GM23338 (cell line): ENCODE measurements around the gene MPRIP. TPM values are rescaled to one million over a fixed set of nuclear protein-coding genes. Genes with fewer than 3 reads are reported as not detected.

ENCODE experiments used
- ATAC-seq: fragments of 200-7000 bp; cut with Tn5 transposase; 3 replicates; pipeline ENCODE4 v1.9.1; 2020
- DNase-seq: peaks from one replicate; pipeline ENCODE4 v3.0.0-alpha.2; 2015; ENCODE audit warnings: low spot score
- H2AFZ ChIP-seq: fragments of 200-600 bp; sonication (generic); 2 replicates; pipeline ENCODE4 v1.8.0; 2016; ENCODE audit warnings: antibody characterized with exemption, mild to moderate bottlenecking, moderate library complexity
- H3F3A ChIP-seq: fragments of 200-600 bp; sonication (generic); replicated peaks from 2 replicates; pipeline ENCODE4 v1.8.0; 2017; ENCODE audit warnings: antibody characterized with exemption, mixed run types, low read depth
- H3K27ac ChIP-seq: fragments of 200-600 bp; sonication (generic); 2 replicates; pipeline ENCODE4 v1.6.1; 2016; ENCODE audit warnings: low read depth
- H3K27me3 ChIP-seq: fragments of 200-600 bp; sonication (generic); 2 replicates; pipeline ENCODE4 v1.8.0; 2016; ENCODE audit warnings: mild to moderate bottlenecking, mixed run types, moderate library complexity; ENCODE audit not compliant: insufficient read depth
- H3K36me3 ChIP-seq: fragments of 200-600 bp; sonication (generic); 2 replicates; pipeline ENCODE4 v1.8.0; 2016; ENCODE audit warnings: mild to moderate bottlenecking; ENCODE audit not compliant: insufficient read depth
- H3K4me1 ChIP-seq: fragments of 200-600 bp; sonication (generic); 2 replicates; pipeline ENCODE4 v1.8.0; 2016; ENCODE audit warnings: mild to moderate bottlenecking, moderate library complexity; ENCODE audit not compliant: insufficient read depth
- H3K4me2 ChIP-seq: fragments of 200-600 bp; sonication (generic); 2 replicates; pipeline ENCODE4 v1.7.1; 2017; ENCODE audit warnings: mixed run types
- H3K4me3 ChIP-seq: fragments of 200-600 bp; sonication (generic); 2 replicates; pipeline ENCODE4 v1.6.1; 2016; ENCODE audit warnings: mixed run types
- H3K79me2 ChIP-seq: fragments of 200-600 bp; sonication (generic); replicated peaks from 2 replicates; pipeline ENCODE4 v1.8.0; 2017; ENCODE audit warnings: mild to moderate bottlenecking; ENCODE audit not compliant: insufficient read depth
- H3K9me2 ChIP-seq: fragments of 200-600 bp; sonication (generic); 2 replicates; pipeline ENCODE4 v1.8.0; 2017; ENCODE audit not compliant: insufficient read depth
- H4K20me1 ChIP-seq: fragments of 200-600 bp; sonication (generic); replicated peaks from 2 replicates; pipeline ENCODE4 v1.8.0; 2017; ENCODE audit warnings: mild to moderate bottlenecking; ENCODE audit not compliant: insufficient read depth
- H3K27ac Mint-ChIP-seq: 2 replicates; pipeline ENCODE4 v1.8.0; 2020; ENCODE audit warnings: inconsistent platforms, mild to moderate bottlenecking, moderate library complexity, mixed read lengths
- H3K27me3 Mint-ChIP-seq: 3 replicates; pipeline ENCODE4 v1.8.0; 2022; ENCODE audit warnings: low read depth, mild to moderate bottlenecking, moderate library complexity, mixed read lengths, inconsistent platforms; ENCODE audit not compliant: insufficient read depth, poor library complexity
- H3K36me3 Mint-ChIP-seq: 3 replicates; pipeline ENCODE4 v1.8.0; 2021; ENCODE audit warnings: low read depth, mild to moderate bottlenecking, inconsistent platforms, moderate library complexity, mixed read lengths
- H3K4me1 Mint-ChIP-seq: 3 replicates; pipeline ENCODE4 v1.8.0; 2020; ENCODE audit warnings: mild to moderate bottlenecking, inconsistent platforms, mixed read lengths
- H3K4me3 Mint-ChIP-seq: 3 replicates; pipeline ENCODE4 v1.8.0; 2021; ENCODE audit warnings: moderate library complexity, mild to moderate bottlenecking, inconsistent platforms, mixed read lengths
- H3K9me3 Mint-ChIP-seq: 3 replicates; pipeline ENCODE4 v1.8.0; 2020; ENCODE audit warnings: moderate library complexity, mild to moderate bottlenecking, inconsistent platforms, mixed read lengths
- CREB1 ChIP-seq: fragments of 250-450 bp; sonication (Bioruptor Pico); IDR thresholded peaks from 2 replicates; pipeline ENCODE4 v1.5.0; 2020; ENCODE audit warnings: low read depth, mild to moderate bottlenecking, moderate library complexity
- EZH2 ChIP-seq: fragments of 200-600 bp; sonication (generic); IDR thresholded peaks from one replicate; pipeline ENCODE4 v1.8.0; 2017; ENCODE audit warnings: antibody characterized with exemption, mild to moderate bottlenecking, low read depth; ENCODE audit not compliant: unreplicated experiment
- EZH2phosphoT487 ChIP-seq: fragments of 200-600 bp; sonication (generic); IDR thresholded peaks from one replicate; pipeline ENCODE4 v1.8.1; 2018; ENCODE audit warnings: antibody characterized with exemption; ENCODE audit not compliant: unreplicated experiment
- JUNB ChIP-seq: IDR thresholded peaks from one replicate; pipeline ENCODE4 v1.6.1; 2016; ENCODE audit warnings: antibody characterized with exemption; ENCODE audit not compliant: unreplicated experiment
- NANOG ChIP-seq: IDR thresholded peaks from 2 replicates; pipeline ENCODE4 v1.6.1; 2016; ENCODE audit warnings: antibody characterized with exemption, borderline replicate concordance
- POLR2AphosphoS5 ChIP-seq: IDR thresholded peaks from 2 replicates; pipeline ENCODE4 v1.6.1; 2016; ENCODE audit warnings: antibody characterized with exemption, low read depth
- REST ChIP-seq: IDR thresholded peaks from one replicate; pipeline ENCODE4 v1.6.1; 2018; ENCODE audit warnings: antibody characterized with exemption; ENCODE audit not compliant: unreplicated experiment
- STAT1 ChIP-seq: IDR thresholded peaks from one replicate; pipeline ENCODE4 v1.6.1; 2016; ENCODE audit warnings: antibody characterized with exemption; ENCODE audit not compliant: unreplicated experiment
- ZNF114 ChIP-seq: fragments of 250-450 bp; sonication (Bioruptor Pico); IDR thresholded peaks from 2 replicates; pipeline ENCODE4 v1.5.0; 2020; ENCODE audit warnings: mild to moderate bottlenecking, moderate library complexity
- ZNF331 ChIP-seq: fragments of 250-450 bp; sonication (Bioruptor Pico); IDR thresholded peaks from 2 replicates; pipeline ENCODE4 v1.5.0; 2020; ENCODE audit warnings: low read depth, mild to moderate bottlenecking, moderate library complexity
- ZNF462 ChIP-seq: fragments of 250-450 bp; sonication (Bioruptor Pico); IDR thresholded peaks from 2 replicates; pipeline ENCODE4 v1.5.0; 2020; ENCODE audit warnings: mild to moderate bottlenecking, moderate library complexity
- polyA plus RNA-seq: library from polyadenylated mRNA; unstranded; fragments of >200 nt; fragmentation: Nextera tagmentation; extraction: Ambion mirVana; gene quantifications from 2 replicates; pipeline ENCODE4 v1.2.1, GENCODE V29; 2016
- total RNA-seq: library from RNA; depleted of rRNA; stranded (reverse); fragments of >200 nt; shearing (Covaris generic); gene quantifications from 2 replicates; pipeline ENCODE4 v1.2.3, GENCODE V29; 2014
- TF ChIP-seq, protein P1 (sequence below): IDR thresholded peaks from 2 replicates; pipeline ENCODE4 v1.6.1; 2016; ENCODE audit warnings: antibody characterized with exemption
- TF ChIP-seq, protein P2 (sequence below), 2 experiments: fragments of 200-600 bp in 1 of 2; sonication (generic) in 1 of 2; conservative IDR thresholded peaks; 2 replicates each; pipeline versions ENCODE4 v1.5.1 to v1.6.1; 2016 to 2017; ENCODE audit warnings: antibody characterized with exemption in 2 of 2, low read depth in 2 of 2, mild to moderate bottlenecking in 2 of 2, moderate library complexity in 1 of 2

MPRIP gene
- total and polyA plus RNA-seq, 2 experiments from 2014 or later: 39.3 to 113 TPM

DNA sequence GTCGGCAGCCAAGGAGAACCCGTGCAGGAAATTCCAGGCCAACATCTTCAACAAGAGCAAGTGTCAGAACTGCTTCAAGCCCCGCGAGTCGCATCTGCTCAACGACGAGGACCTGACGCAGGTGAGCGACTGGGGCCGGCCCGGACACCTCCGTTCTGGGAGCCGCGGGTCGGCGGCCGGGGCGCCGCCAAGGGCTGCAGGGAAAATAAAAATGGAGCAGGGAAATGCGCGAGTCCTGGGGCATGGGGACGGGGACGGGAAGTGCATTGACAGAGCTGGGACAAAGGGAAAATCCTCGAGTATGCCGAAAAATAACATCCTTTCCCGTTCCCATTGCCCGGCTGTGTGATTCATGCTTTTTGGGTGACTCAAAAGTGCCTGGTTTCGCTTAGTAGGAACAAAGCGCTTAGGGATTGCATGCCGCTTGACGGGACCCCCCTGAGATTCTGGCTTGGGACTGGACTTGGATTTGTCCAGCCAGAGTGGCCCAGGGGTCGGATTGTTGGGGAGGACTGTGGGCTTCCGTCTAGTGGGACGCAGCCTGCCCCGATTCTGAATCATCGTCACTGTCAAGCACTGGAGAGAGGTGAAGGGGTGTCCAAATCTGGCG lies 699 bp downstream of the MPRIP start:
- H3K9me3 Mint-ChIP-seq: no peaks in the 10 kb centered on the region
- peaks cover 18% of the 10 kb centered on the region for H3K27me3 Mint-ChIP-seq
- H3K36me3 Mint-ChIP-seq: peaks cover 11% of the 10 kb centered on the region
- DNase-seq (peak; percentile 54), ATAC-seq (peak; percentile 1; the same call in 1 of the 3 replicates)
- H3K4me3 Mint-ChIP-seq: peak overlapping the region; percentile 97
- H3F3A ChIP-seq: no peaks in the 10 kb centered on the region
- no peak for TF ChIP-seq POLR2AphosphoS5
- no peak for TF ChIP-seq ZNF331 (CRISPR knock-in tag)
- TF ChIP-seq CREB1 (CRISPR knock-in tag): no peak
- TF ChIP-seq, protein P1, sequence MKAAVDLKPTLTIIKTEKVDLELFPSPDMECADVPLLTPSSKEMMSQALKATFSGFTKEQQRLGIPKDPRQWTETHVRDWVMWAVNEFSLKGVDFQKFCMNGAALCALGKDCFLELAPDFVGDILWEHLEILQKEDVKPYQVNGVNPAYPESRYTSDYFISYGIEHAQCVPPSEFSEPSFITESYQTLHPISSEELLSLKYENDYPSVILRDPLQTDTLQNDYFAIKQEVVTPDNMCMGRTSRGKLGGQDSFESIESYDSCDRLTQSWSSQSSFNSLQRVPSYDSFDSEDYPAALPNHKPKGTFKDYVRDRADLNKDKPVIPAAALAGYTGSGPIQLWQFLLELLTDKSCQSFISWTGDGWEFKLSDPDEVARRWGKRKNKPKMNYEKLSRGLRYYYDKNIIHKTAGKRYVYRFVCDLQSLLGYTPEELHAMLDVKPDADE: no peak
- no peak for TF ChIP-seq JUNB
- TF ChIP-seq ZNF114 (CRISPR knock-in tag): no peak
- TF ChIP-seq ZNF462: no peak
- TF ChIP-seq, protein P2, sequence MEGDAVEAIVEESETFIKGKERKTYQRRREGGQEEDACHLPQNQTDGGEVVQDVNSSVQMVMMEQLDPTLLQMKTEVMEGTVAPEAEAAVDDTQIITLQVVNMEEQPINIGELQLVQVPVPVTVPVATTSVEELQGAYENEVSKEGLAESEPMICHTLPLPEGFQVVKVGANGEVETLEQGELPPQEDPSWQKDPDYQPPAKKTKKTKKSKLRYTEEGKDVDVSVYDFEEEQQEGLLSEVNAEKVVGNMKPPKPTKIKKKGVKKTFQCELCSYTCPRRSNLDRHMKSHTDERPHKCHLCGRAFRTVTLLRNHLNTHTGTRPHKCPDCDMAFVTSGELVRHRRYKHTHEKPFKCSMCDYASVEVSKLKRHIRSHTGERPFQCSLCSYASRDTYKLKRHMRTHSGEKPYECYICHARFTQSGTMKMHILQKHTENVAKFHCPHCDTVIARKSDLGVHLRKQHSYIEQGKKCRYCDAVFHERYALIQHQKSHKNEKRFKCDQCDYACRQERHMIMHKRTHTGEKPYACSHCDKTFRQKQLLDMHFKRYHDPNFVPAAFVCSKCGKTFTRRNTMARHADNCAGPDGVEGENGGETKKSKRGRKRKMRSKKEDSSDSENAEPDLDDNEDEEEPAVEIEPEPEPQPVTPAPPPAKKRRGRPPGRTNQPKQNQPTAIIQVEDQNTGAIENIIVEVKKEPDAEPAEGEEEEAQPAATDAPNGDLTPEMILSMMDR (conservative IDR thresholded peaks at IDR 0.05; ENCODE audit: low read depth in 2 of 2): no peak
- no peak for TF ChIP-seq STAT1
- TF ChIP-seq NANOG: no peak
- no peak for TF ChIP-seq REST
- no peak for TF ChIP-seq EZH2phosphoT487
- no peak for TF ChIP-seq EZH2
- H3K4me2 ChIP-seq: peak overlapping the region; percentile 98
- H3K4me1 Mint-ChIP-seq: peaks cover 41% of the 10 kb centered on the region
- H4K20me1 ChIP-seq: peaks cover 42% of the 10 kb centered on the region
- H3K27ac Mint-ChIP-seq: no peak overlapping the region
- H3K9me2 ChIP-seq: no peaks in the 10 kb centered on the region
- H3K27ac ChIP-seq: no peak overlapping the region
- H2AFZ ChIP-seq: 0 out of 2 replicates have a peak overlapping the region, but pooled peaks have one; percentile 56
- peak overlapping the region; percentile 94 for H3K4me3 ChIP-seq
- H3K27me3 ChIP-seq: peaks cover 5% of the 10 kb centered on the region; the same call in 1 of the 2 replicates
- peaks cover 50% of the 10 kb centered on the region for H3K79me2 ChIP-seq
- no peaks in the 10 kb centered on the region for H3K36me3 ChIP-seq
- H3K4me1 ChIP-seq: peaks cover 30% of the 10 kb centered on the region
